ENCODE results near the gene MRPS22. TPM values are rescaled to one million over a fixed set of nuclear protein-coding genes. Genes with fewer than 3 reads are reported as not detected.

MRPS22 gene
- total RNA-seq, 2 donors from 2014 or later: 46.9 to 78.2 TPM

DNA sequence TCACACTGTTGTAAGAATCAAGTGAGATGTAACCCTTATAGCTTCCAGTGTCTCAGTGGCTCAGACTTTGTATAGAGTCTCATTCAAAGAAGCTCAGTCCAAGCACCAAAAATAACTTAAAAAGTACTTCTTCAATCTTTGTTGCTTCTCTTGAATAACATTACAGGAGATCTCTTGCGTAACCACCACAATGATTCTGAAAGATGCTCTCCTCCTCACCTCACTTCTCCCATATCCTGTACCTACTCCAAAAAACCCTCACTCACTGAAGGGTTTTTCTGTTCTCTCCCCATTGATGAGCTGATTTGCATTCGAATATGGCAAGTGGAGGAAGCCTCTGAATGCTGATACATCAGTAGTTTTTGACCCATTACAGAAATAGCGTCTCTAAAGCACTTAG, 39.4 kb upstream of the MRPS22 start:
- no peaks in the 10 kb centered on the region for H3K27me3 ChIP-seq
- H3K9me3 ChIP-seq: no peaks in the 10 kb centered on the region
- TF ChIP-seq, protein P1, sequence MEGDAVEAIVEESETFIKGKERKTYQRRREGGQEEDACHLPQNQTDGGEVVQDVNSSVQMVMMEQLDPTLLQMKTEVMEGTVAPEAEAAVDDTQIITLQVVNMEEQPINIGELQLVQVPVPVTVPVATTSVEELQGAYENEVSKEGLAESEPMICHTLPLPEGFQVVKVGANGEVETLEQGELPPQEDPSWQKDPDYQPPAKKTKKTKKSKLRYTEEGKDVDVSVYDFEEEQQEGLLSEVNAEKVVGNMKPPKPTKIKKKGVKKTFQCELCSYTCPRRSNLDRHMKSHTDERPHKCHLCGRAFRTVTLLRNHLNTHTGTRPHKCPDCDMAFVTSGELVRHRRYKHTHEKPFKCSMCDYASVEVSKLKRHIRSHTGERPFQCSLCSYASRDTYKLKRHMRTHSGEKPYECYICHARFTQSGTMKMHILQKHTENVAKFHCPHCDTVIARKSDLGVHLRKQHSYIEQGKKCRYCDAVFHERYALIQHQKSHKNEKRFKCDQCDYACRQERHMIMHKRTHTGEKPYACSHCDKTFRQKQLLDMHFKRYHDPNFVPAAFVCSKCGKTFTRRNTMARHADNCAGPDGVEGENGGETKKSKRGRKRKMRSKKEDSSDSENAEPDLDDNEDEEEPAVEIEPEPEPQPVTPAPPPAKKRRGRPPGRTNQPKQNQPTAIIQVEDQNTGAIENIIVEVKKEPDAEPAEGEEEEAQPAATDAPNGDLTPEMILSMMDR (IDR thresholded peaks at IDR 0.05): no peak
- no peak overlapping the region for H3K27ac ChIP-seq
- H3K36me3 ChIP-seq: no peaks in the 10 kb centered on the region
- DNase-seq (ENCODE audit: low spot score): no peak
- peaks cover 0 to 8% of the 10 kb centered on the region in 2 donors for H3K4me1 ChIP-seq
- no peak overlapping the region for H3K4me3 ChIP-seq

DNA sequence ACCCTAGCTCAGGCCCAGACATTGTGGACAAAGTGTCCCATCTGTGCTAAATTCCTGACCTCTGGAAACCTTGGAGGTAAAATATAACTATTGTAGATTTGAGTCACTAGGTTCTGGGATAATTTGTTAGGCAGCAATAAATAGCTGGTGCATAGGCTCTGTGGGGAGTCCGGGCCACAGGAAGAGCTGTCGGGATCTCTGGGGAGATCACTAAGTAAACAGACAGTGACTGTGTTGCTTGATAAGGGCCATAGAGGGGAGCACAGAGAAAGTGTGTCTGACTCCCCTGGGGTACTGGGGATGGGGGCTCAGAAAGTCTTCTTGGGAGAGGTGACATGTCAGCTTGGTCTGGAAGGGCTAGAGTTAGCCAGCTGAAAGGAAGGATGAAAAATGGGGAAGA, 37.7 kb upstream of the MRPS22 start:
- no peaks in the 10 kb centered on the region for H3K27me3 ChIP-seq
- peaks cover 0 to 8% of the 10 kb centered on the region in 2 donors for H3K4me1 ChIP-seq
- H3K36me3 ChIP-seq: no peaks in the 10 kb centered on the region
- DNase-seq (ENCODE audit: low spot score): no peak
- H3K27ac ChIP-seq: no peak overlapping the region
- no peak overlapping the region for H3K4me3 ChIP-seq
- H3K9me3 ChIP-seq: no peaks in the 10 kb centered on the region
- TF ChIP-seq, protein P1 (IDR thresholded peaks at IDR 0.05): no peak

- TF ChIP-seq, protein P1 (IDR thresholded peaks at IDR 0.05): no peak
- Histone ChIP-seq H3K4me3 (no peak overlapping the region), H3K4me1 (no peaks in the 10 kb centered on the region), H3K9me3 (no peaks in the 10 kb centered on the region), H3K27ac (no peak overlapping the region), H3K27me3 (no peaks in the 10 kb centered on the region), H3K36me3 (no peaks in the 10 kb centered on the region)
- DNase-seq (ENCODE audit: low spot score): no peak
These were observed 36.7 kb upstream of the MRPS22 start for GRCh38 chr3:139307072-139307491.

GRCh38 chr3:139307601-139308555, 35.9 kb upstream of the MRPS22 start:
- H3K36me3 ChIP-seq: no peaks in the 10 kb centered on the region
- no peak overlapping the region for H3K4me3 ChIP-seq
- H3K9me3 ChIP-seq: no peaks in the 10 kb centered on the region
- H3K27ac ChIP-seq: no peak overlapping the region
- H3K27me3 ChIP-seq: no peaks in the 10 kb centered on the region
- TF ChIP-seq, protein P1 (IDR thresholded peaks at IDR 0.05): no peak
- H3K4me1 ChIP-seq: no peaks in the 10 kb centered on the region
- no peak for DNase-seq (ENCODE audit: low spot score)

- Histone ChIP-seq H3K4me1 (no peaks in the 10 kb centered on the region), H3K27me3 (no peaks in the 10 kb centered on the region), H3K9me3 (no peaks in the 10 kb centered on the region), H3K36me3 (no peaks in the 10 kb centered on the region), H3K4me3 (no peak overlapping the region), H3K27ac (no peak overlapping the region)
- DNase-seq (ENCODE audit: low spot score): no peak
- TF ChIP-seq, protein P1 (IDR thresholded peaks at IDR 0.05): no peak
These were observed 35.3 kb upstream of the MRPS22 start for GRCh38 chr3:139308560-139308959.
